ENCODE measurements around the gene TMEM141. TPM values are rescaled to one million over a fixed set of nuclear protein-coding genes. Genes with fewer than 3 reads are reported as not detected.

The TMEM141 gene
- polyA plus RNA-seq, 1 of the 3 experiments (the other 2 are of a cell fraction) = 112 TPM

- 81% methylated on average over 20 of the region's 23 CpGs for WGBS (ENCODE audit: low lambda C conversion rate)
- CTCF ChIA-PET = interaction anchor here (0.6 to 4.2 kb wide), 5 partner anchors 9 to 21 kb away, joined by 4 to 34 read pairs (median 7); partner anchors contain the start of gene LCN8
Measured at GRCh38 chr9:136745389-136746154, 45.6 kb upstream of the TMEM141 start.

More at GRCh38 chr9:136745389-136746154, 45.6 kb upstream of the TMEM141 start:
- Histone ChIP-seq H3K9me2 (no peaks in the 10 kb centered on the region), H3K36me3 (replicated peaks in 1 of 2; ENCODE audit: control insufficient read depth in 1 of 2, insufficient read depth in 2 of 2, low read length in 1 of 2) (no peaks in the 10 kb centered on the region), H3K4me1 (ENCODE audit: control insufficient read depth in 1 of 2, insufficient read depth in 2 of 2, low read depth in 1 of 2, low read length in 1 of 2) (peaks cover 0 to 5% of the 10 kb centered on the region in 2 experiments; a peak in 1 of 4 replicates), H3K4me3 (ENCODE audit: low read depth in 2 of 2, low read length in 1 of 2) (no peak overlapping the region), H4K20me1 (ENCODE audit: insufficient read depth) (no peaks in the 10 kb centered on the region), H2AFZ (ENCODE audit: low read depth) (no peak overlapping the region), H3K27me3 (ENCODE audit: insufficient read depth) (no peaks in the 10 kb centered on the region), H3F3A (replicated peaks; ENCODE audit: insufficient read depth) (no peaks in the 10 kb centered on the region), H3K9ac (no peak overlapping the region), H3K9me3 (no peaks in the 10 kb centered on the region), H3K79me2 (ENCODE audit: insufficient read depth) (no peaks in the 10 kb centered on the region), H3K27ac (ENCODE audit: low read depth in 2 of 2, low read length in 1 of 2) (no peak overlapping the region), H3K4me2 (no peak overlapping the region)
- no peak for DNase-seq
- TF ChIP-seq FOXM1 (IDR thresholded peaks at IDR 0.05; ENCODE audit: low read depth) (no peak), ZBTB33 (IDR thresholded peaks at IDR 0.05; ENCODE audit: borderline replicate concordance, low read depth) (no peak), FOSL2 (IDR thresholded peaks at IDR 0.05; ENCODE audit: borderline replicate concordance, low read depth) (no peak), MXI1 (IDR thresholded peaks at IDR 0.05; ENCODE audit: low read depth, low read length) (no peak), CHD2 (IDR thresholded peaks at IDR 0.05; ENCODE audit: low read length, partially characterized antibody) (no peak), TEAD4 (IDR thresholded peaks at IDR 0.05; ENCODE audit: borderline replicate concordance, insufficient read depth) (no peak), NRF1 (IDR thresholded peaks at IDR 0.05; ENCODE audit: low read depth, low read length) (no peak), EP300 (IDR thresholded peaks at IDR 0.05; ENCODE audit: borderline replicate concordance in 1 of 2, low read depth in 1 of 2, low read length in 1 of 2) (no peak), CTCF (IDR thresholded peaks at IDR 0.05) (no peak), EZH2phosphoT487 (IDR thresholded peaks at IDR 0.05; ENCODE audit: borderline replicate concordance, low read depth) (no peak)
- POLR2A ChIA-PET = interaction anchor here (0.7 kb wide), 1 partner anchor 17 kb away, joined by 3 read pairs; no protein-coding TSS in a partner anchor
